Heart right ventricle (tissue), 16 donors: ENCODE data around the gene STK11IP. TPM values are rescaled to one million over a fixed set of nuclear protein-coding genes. Genes with fewer than 3 reads are reported as not detected.

Experiments
- ATAC-seq, 8 donors: fragments of 200-7000 bp; cut with Tn5 transposase; one replicate each; pipeline ENCODE4 v1.9.1; 2020; ENCODE audit warnings: mild to moderate bottlenecking in 8 of 8, moderate library complexity in 8 of 8, moderate number of reproducible peaks in 1 of 8
- DNase-seq, 2 donors: peaks; one replicate each; pipeline ENCODE4 v3.0.0-alpha.2; 2020
- H3K27ac ChIP-seq, 10 donors: fragments of 200-600 bp; sonication (generic) in 2 of 10; one replicate each; pipeline versions ENCODE4 v1.5.0 to v1.8.0; 2020 to 2022; ENCODE audit warnings: mild to moderate bottlenecking in 3 of 10
- H3K27me3 ChIP-seq, 7 donors: fragments of 200-600 bp; one replicate each; pipeline ENCODE4 v1.8.0; 2021 to 2022; ENCODE audit warnings: mild to moderate bottlenecking in 2 of 7
- H3K36me3 ChIP-seq, 9 donors: fragments of 200-600 bp; sonication (generic) in 1 of 9; one replicate each; pipeline versions ENCODE4 v1.5.0 to v1.8.0; 2020 to 2022; ENCODE audit warnings: mild to moderate bottlenecking in 2 of 9
- H3K4me1 ChIP-seq, 9 donors: fragments of 200-600 bp; sonication (generic) in 1 of 9; one replicate each; pipeline versions ENCODE4 v1.5.0 to v1.8.0; 2020 to 2022; ENCODE audit warnings: mild to moderate bottlenecking in 4 of 9
- H3K4me3 ChIP-seq, 10 donors: fragments of 200-600 bp; sonication (generic) in 2 of 10; one replicate each; pipeline versions ENCODE4 v1.5.0 to v1.8.0; 2020 to 2022; ENCODE audit warnings: mild to moderate bottlenecking in 7 of 10, moderate library complexity in 2 of 10
- H3K9me3 ChIP-seq, 11 donors: fragments of 200-600 bp in 10 of 11; sonication (generic) in 2 of 11; one replicate each; pipeline versions ENCODE4 v1.5.0 to v1.8.0; 2013 to 2022; ENCODE audit warnings: mild to moderate bottlenecking in 2 of 11, control low read depth in 1 of 11, moderate library complexity in 1 of 11
- CTCF ChIP-seq, 9 donors: fragments of 200-600 bp; sonication (generic) in 2 of 9; IDR thresholded peaks; one replicate each; pipeline versions ENCODE4 v1.5.0 to v1.8.0; 2021 to 2022; ENCODE audit warnings: antibody characterized with exemption in 9 of 9, mild to moderate bottlenecking in 5 of 9, moderate library complexity in 1 of 9
- WGBS, 2 donors: extraction: QIAGEN DNeasy Blood & Tissue Kit; methylation state at CpG; one replicate each; pipeline ENCODE4 v1.1.7; 2013; ENCODE audit warnings: inconsistent platforms in 1 of 2; 5-methylcytosine and 5-hydroxymethylcytosine counted together
- intact Hi-C, 10 donors: fragments of 100-400 bp; cut with DNase I; formaldehyde crosslinking; loops; one replicate each; pipeline versions ENCODE4 v1.11.1 to v1.14.2; 2022
- polyA plus RNA-seq, 2 donors: library from polyadenylated mRNA; stranded (reverse); fragments of 200-250 nt; gene quantifications; one replicate each; pipeline ENCODE4 v1.2.3, GENCODE V29; 2013
- total RNA-seq, 10 donors: library from RNA; stranded (reverse); fragmentation: NEBNext Ultra II Directional in 3 of 10; extraction: Animal tissue kit (Norgen Biotek cat#: 25700) in 3 of 10; gene quantifications; one replicate each; pipeline versions ENCODE4 v1.2.1 to v1.2.4, GENCODE V29; 2021 to 2023
- donor health status: Arrhythmogenic right ventricular cardiomyopathy.
- donor health status: ischemic (EF 13 %, LVEDD 7.1; RV severe dilation, severe dysfunction).
- donor health status: healthy with polysubstance abuse.
- donor health status: DM: no; HTN: yes; CAD: no.
- donor health status: DM: no; HTN: no; CAD: no.
- donor health status: ischemic (EF 25% LVEDD 6.9; RV normal size, moderate dysfunction).
- donor health status: ischemic (EF 25% LVEDD 5.7; RV mildly dilated, moderate dysfunction).
- donor health status: healthy.
- donor health status: DM: yes; HTN: yes; CAD: no.
- donor health status: Ischemic cardiomyopathy.
- donor health status: ischemic (EF 35%, LVEDD 5.7; RV mildly dilated, moderate dysfunction).
- donor health status: nonischemic (EF 11% LVEDD 7.7; RV severe dilation, severe dysfunction).
- donor health status: DM: yes; HTN: yes; CAD: no.
- donor health status: PGD.
- donor health status: ischemic (EF 29% LVEDD 5.4; RV normal size, mild dysfunction).
- donor health status: nonischemic (EF 23%, LVEDD 6.1; RV moderate dilation, normal function).

STK11IP gene
- total and polyA plus RNA-seq, 12 donors, result 7.2 to 27.4 (median 13.4) TPM

GRCh38 chr2:219566640-219567039 is 31.0 kb upstream of the STK11IP start:
- intact Hi-C loops, result loop anchor here in 2 of 10 donors (5.0 to 10.0 kb wide), 2 partner anchors 61 to 68 kb away; partner anchors contain the start of gene SLC4A3 (in 1 of the 2)
- Histone ChIP-seq H3K27me3 (peaks cover 0 to 28% (median 0%) of the 10 kb centered on the region in 7 donors), H3K36me3 (peaks cover 0 to 73% (median 12%) of the 10 kb centered on the region in 9 donors), H3K4me3 (no peak overlapping the region), H3K27ac (no peak overlapping the region), H3K9me3 (no peaks in the 10 kb centered on the region), H3K4me1 (peaks cover 2 to 33% (median 13%) of the 10 kb centered on the region in 9 donors)
- 86 to 89% methylated on average over 11 of the region's 11 CpGs for WGBS, 2 donors
- ATAC-seq (no peak), DNase-seq (no peak)
- no peak for TF ChIP-seq CTCF (IDR thresholded peaks at IDR 0.05)

GRCh38 chr2:219567131-219567530 is 30.5 kb upstream of the STK11IP start:
- intact Hi-C loops, result loop anchor here in 2 of 10 donors (5.0 to 10.0 kb wide), 2 partner anchors 60 to 68 kb away; partner anchors contain the start of gene SLC4A3 (in 1 of the 2)
- DNase-seq (peak in 1 of 2 donors; percentile 13), ATAC-seq (no peak)
- Histone ChIP-seq H3K36me3 (peaks cover 0 to 68% (median 12%) of the 10 kb centered on the region in 9 donors), H3K4me3 (no peak overlapping the region), H3K27ac (no peak overlapping the region), H3K27me3 (peaks cover 0 to 31% (median 0%) of the 10 kb centered on the region in 7 donors), H3K9me3 (no peaks in the 10 kb centered on the region), H3K4me1 (peaks cover 2 to 33% (median 13%) of the 10 kb centered on the region in 9 donors)
- WGBS, 2 donors, result 90 to 94% methylated on average over 18 of the region's 18 CpGs
- TF ChIP-seq CTCF (IDR thresholded peaks at IDR 0.05), result no peak

GRCh38 chr2:219567791-219568361 is 29.8 kb upstream of the STK11IP start:
- H3K27ac ChIP-seq, result no peak overlapping the region

GRCh38 chr2:219569041-219569440 is 28.6 kb upstream of the STK11IP start:
- 90% methylated on average over 6 of the region's 6 CpGs for WGBS, 2 donors
- Histone ChIP-seq H3K9me3 (no peaks in the 10 kb centered on the region), H3K36me3 (peaks cover 0 to 49% (median 12%) of the 10 kb centered on the region in 9 donors), H3K27me3 (peaks cover 0 to 38% (median 0%) of the 10 kb centered on the region in 7 donors), H3K4me1 (peaks cover 2 to 34% (median 13%) of the 10 kb centered on the region in 9 donors), H3K27ac (no peak overlapping the region), H3K4me3 (no peak overlapping the region)
- DNase-seq (no peak), ATAC-seq (no peak)
- intact Hi-C loops, result loop anchor here in 2 of 10 donors (5.0 to 10.0 kb wide), 2 partner anchors 58 to 66 kb away; partner anchors contain the start of gene SLC4A3 (in 1 of the 2)
- TF ChIP-seq CTCF (IDR thresholded peaks at IDR 0.05), result no peak

More at GRCh38 chr2:219567791-219568361, 29.8 kb upstream of the STK11IP start:
- no peak for TF ChIP-seq CTCF (IDR thresholded peaks at IDR 0.05)
- ATAC-seq, result no peak
- Histone ChIP-seq H3K4me1 (peaks cover 2 to 34% (median 13%) of the 10 kb centered on the region in 9 donors), H3K9me3 (no peaks in the 10 kb centered on the region), H3K4me3 (no peak overlapping the region), H3K27me3 (peaks cover 0 to 38% (median 0%) of the 10 kb centered on the region in 7 donors), H3K36me3 (peaks cover 0 to 61% (median 12%) of the 10 kb centered on the region in 9 donors)
- no peak for DNase-seq
- intact Hi-C loops, result loop anchor here in 2 of 10 donors (5.0 to 10.0 kb wide), 2 partner anchors 59 to 67 kb away; partner anchors contain the start of gene SLC4A3 (in 1 of the 2)
- 81 to 87% methylated on average over 35 of the region's 35 CpGs for WGBS, 2 donors
